ENCODE measurements around the gene INO80C.

- TF ChIP-seq CTCF (IDR thresholded peaks at IDR 0.05) (no peak), ZNF232 (CRISPR knock-in tag; IDR thresholded peaks at IDR 0.05) (no peak), PRDM15 (CRISPR knock-in tag; IDR thresholded peaks at IDR 0.05) (no peak), ESRRA (CRISPR knock-in tag; IDR thresholded peaks at IDR 0.05; ENCODE audit: borderline replicate concordance) (no peak), CREM (CRISPR knock-in tag; IDR thresholded peaks at IDR 0.05) (no peak), ATF6 (CRISPR knock-in tag; IDR thresholded peaks at IDR 0.05) (no peak), USF1 (CRISPR knock-in tag; IDR thresholded peaks at IDR 0.05) (no peak), ETV6 (CRISPR knock-in tag; IDR thresholded peaks at IDR 0.05) (no peak), IRF1 (CRISPR knock-in tag; IDR thresholded peaks at IDR 0.05) (no peak), SMAD3 (CRISPR knock-in tag; IDR thresholded peaks at IDR 0.05; ENCODE audit: borderline replicate concordance) (no peak), E2F5 (CRISPR knock-in tag; IDR thresholded peaks at IDR 0.05) (no peak), E2F4 (CRISPR knock-in tag; IDR thresholded peaks at IDR 0.05; ENCODE audit: borderline replicate concordance, low read depth) (no peak), AFF4 (CRISPR knock-in tag; IDR thresholded peaks at IDR 0.05; ENCODE audit: borderline replicate concordance) (no peak), ZBTB43 (CRISPR knock-in tag; IDR thresholded peaks at IDR 0.05) (no peak)
Measured at GRCh38 chr18:35435401-35435800, 62.4 kb downstream of the INO80C start.

Measured in WTC11 (cell line).